ENCODE data around the gene SEMA3E.

DNA sequence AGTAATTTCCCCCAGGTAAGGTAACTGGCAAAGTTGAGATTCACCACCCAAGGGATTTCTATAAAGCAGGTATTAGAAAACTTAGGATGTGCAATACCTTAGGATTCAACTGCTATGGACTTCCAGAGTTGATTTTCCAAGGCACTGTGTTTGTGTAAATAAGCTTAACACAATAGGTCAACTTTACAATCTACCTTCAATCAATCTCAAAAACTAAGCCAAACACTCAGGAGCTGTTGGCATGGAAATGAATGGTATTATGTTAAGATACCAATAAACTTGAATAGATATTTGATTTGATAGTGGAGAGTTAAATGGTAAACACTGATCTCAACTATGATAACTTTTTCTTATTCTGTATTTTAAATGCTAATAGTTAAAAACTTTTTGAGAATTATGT, 762 bp upstream of the SEMA3E start:
- TF ChIP-seq, protein P1, sequence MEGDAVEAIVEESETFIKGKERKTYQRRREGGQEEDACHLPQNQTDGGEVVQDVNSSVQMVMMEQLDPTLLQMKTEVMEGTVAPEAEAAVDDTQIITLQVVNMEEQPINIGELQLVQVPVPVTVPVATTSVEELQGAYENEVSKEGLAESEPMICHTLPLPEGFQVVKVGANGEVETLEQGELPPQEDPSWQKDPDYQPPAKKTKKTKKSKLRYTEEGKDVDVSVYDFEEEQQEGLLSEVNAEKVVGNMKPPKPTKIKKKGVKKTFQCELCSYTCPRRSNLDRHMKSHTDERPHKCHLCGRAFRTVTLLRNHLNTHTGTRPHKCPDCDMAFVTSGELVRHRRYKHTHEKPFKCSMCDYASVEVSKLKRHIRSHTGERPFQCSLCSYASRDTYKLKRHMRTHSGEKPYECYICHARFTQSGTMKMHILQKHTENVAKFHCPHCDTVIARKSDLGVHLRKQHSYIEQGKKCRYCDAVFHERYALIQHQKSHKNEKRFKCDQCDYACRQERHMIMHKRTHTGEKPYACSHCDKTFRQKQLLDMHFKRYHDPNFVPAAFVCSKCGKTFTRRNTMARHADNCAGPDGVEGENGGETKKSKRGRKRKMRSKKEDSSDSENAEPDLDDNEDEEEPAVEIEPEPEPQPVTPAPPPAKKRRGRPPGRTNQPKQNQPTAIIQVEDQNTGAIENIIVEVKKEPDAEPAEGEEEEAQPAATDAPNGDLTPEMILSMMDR (conservative IDR thresholded peaks at IDR 0.05; ENCODE audit: low read length), result no peak
- no peak for TF ChIP-seq EZH2phosphoT487 (IDR thresholded peaks at IDR 0.05; ENCODE audit: borderline replicate concordance)
